Measurements from ENCODE around the gene OXT. TPM values are rescaled to one million over a fixed set of nuclear protein-coding genes. Genes with fewer than 3 reads are reported as not detected.

Gene OXT
- total RNA-seq, 1 donor from 2014 or later: not detected

GRCh38 chr20:3101737-3102574 is 30.5 kb downstream of the OXT start:
- H3K27me3 Mint-ChIP-seq: no peaks in the 10 kb centered on the region

GRCh38 chr20:3102575-3103368 is 31.4 kb downstream of the OXT start:
- H3K27me3 Mint-ChIP-seq: no peaks in the 10 kb centered on the region
- H3K9me3 Mint-ChIP-seq (ENCODE audit: low read depth): no peaks in the 10 kb centered on the region
- no peak overlapping the region for H3K4me3 Mint-ChIP-seq (ENCODE audit: low read depth)
- DNase-seq (ENCODE audit: low spot score, unreplicated experiment): no peak
- H3K36me3 Mint-ChIP-seq (ENCODE audit: insufficient read depth): peaks cover 2% of the 10 kb centered on the region
- H3K27ac Mint-ChIP-seq: no peak overlapping the region
- no peaks in the 10 kb centered on the region for H3K4me1 Mint-ChIP-seq (ENCODE audit: low read depth)
- TF ChIP-seq CTCF (IDR thresholded peaks at IDR 0.05; ENCODE audit: unreplicated experiment): no peak

More at GRCh38 chr20:3101737-3102574, 30.5 kb downstream of the OXT start:
- Mint-ChIP-seq H3K4me1 (ENCODE audit: low read depth) (no peaks in the 10 kb centered on the region), H3K9me3 (ENCODE audit: low read depth) (no peaks in the 10 kb centered on the region), H3K36me3 (ENCODE audit: insufficient read depth) (no peaks in the 10 kb centered on the region), H3K4me3 (ENCODE audit: low read depth) (no peak overlapping the region), H3K27ac (no peak overlapping the region)
- TF ChIP-seq CTCF (IDR thresholded peaks at IDR 0.05; ENCODE audit: unreplicated experiment): no peak
- no peak for DNase-seq (ENCODE audit: low spot score, unreplicated experiment)

GRCh38 chr20:3103369-3104032 is 32.1 kb downstream of the OXT start:
- Mint-ChIP-seq H3K9me3 (ENCODE audit: low read depth) (no peaks in the 10 kb centered on the region), H3K27ac (no peak overlapping the region), H3K4me3 (ENCODE audit: low read depth) (no peak overlapping the region), H3K4me1 (ENCODE audit: low read depth) (no peaks in the 10 kb centered on the region), H3K36me3 (ENCODE audit: insufficient read depth) (peaks cover 2% of the 10 kb centered on the region), H3K27me3 (no peaks in the 10 kb centered on the region)
- DNase-seq (ENCODE audit: low spot score, unreplicated experiment): no peak
- no peak for TF ChIP-seq CTCF (IDR thresholded peaks at IDR 0.05; ENCODE audit: unreplicated experiment)

GRCh38 chr20:3105256-3106137 is 34.1 kb downstream of the OXT start:
- Mint-ChIP-seq H3K36me3 (ENCODE audit: insufficient read depth) (peaks cover 2% of the 10 kb centered on the region), H3K27me3 (no peaks in the 10 kb centered on the region), H3K27ac (no peak overlapping the region)

More at GRCh38 chr20:3105256-3106137, 34.1 kb downstream of the OXT start:
- TF ChIP-seq CTCF (IDR thresholded peaks at IDR 0.05; ENCODE audit: unreplicated experiment): no peak
- Mint-ChIP-seq H3K4me3 (ENCODE audit: low read depth) (no peak overlapping the region), H3K9me3 (ENCODE audit: low read depth) (no peaks in the 10 kb centered on the region), H3K4me1 (ENCODE audit: low read depth) (no peaks in the 10 kb centered on the region)
- DNase-seq (ENCODE audit: low spot score, unreplicated experiment): no peak
